ENCODE data around the gene CLEC4A. TPM values are rescaled to one million over a fixed set of nuclear protein-coding genes. Genes with fewer than 3 reads are reported as not detected.
"Not testable (repeated sequence)": the region's sequence is repeated elsewhere in the genome, so short reads cannot be mapped to it uniquely, and the experiment has no call there.

The CLEC4A gene
- total RNA-seq, 4 donors from 2014 or later: 2.7 to 3.5 TPM; not detected in 2

- 72 to 76% methylated on average over 4 of the region's 4 CpGs for WGBS, 2 donors
- Histone ChIP-seq H3K4me3 (replicated peaks in 1 of 3) (no peak overlapping the region), H3K4me1 (no peaks in the 10 kb centered on the region), H3K9me3 (no peaks in the 10 kb centered on the region), H3K36me3 (no peaks in the 10 kb centered on the region), H3K27ac (no peak overlapping the region), H3K27me3 (no peaks in the 10 kb centered on the region)
- intact Hi-C loops (cut with DNase I): no loop called here
- DNase-seq: no peak
- no peak for TF ChIP-seq CTCF (IDR thresholded peaks at IDR 0.05)
- no peak for TF ChIP-seq POLR2A (IDR thresholded peaks at IDR 0.05)
Observed at GRCh38 chr12:8127138-8127537, 3.7 kb downstream of the CLEC4A start.

GRCh38 chr12:8133636-8134397 is 10.4 kb downstream of the CLEC4A start:
- H3K36me3 ChIP-seq; H3K9me3 ChIP-seq; H3K4me3 ChIP-seq (replicated peaks in 1 of 3); DNase-seq; H3K27me3 ChIP-seq; H3K27ac ChIP-seq; H3K4me1 ChIP-seq; intact Hi-C loops (cut with DNase I): not testable (repeated sequence)
- WGBS, 2 donors: 89 to 94% methylated on average over 15 to 16 of the region's 18 CpGs

GRCh38 chr12:8134398-8134930 is 11.0 kb downstream of the CLEC4A start:
- H3K4me3 ChIP-seq (replicated peaks in 1 of 3); H3K27ac ChIP-seq; intact Hi-C loops (cut with DNase I); H3K36me3 ChIP-seq; H3K27me3 ChIP-seq; DNase-seq; H3K9me3 ChIP-seq; H3K4me1 ChIP-seq: not testable (repeated sequence)
- WGBS, 2 donors: 96 to 97% methylated on average over 16 to 23 of the region's 23 CpGs

- intact Hi-C loops (cut with DNase I); H3K36me3 ChIP-seq: not testable (repeated sequence)
- 73% methylated on average over 8 of the region's 8 CpGs for WGBS, 2 donors
Observed at GRCh38 chr12:8141647-8142046, 18.2 kb downstream of the CLEC4A start.

GRCh38 chr12:8143261-8143660 is 19.8 kb downstream of the CLEC4A start:
- Histone ChIP-seq H3K27me3 (no peaks in the 10 kb centered on the region), H3K4me3 (replicated peaks in 1 of 3) (no peak overlapping the region), H3K9me3 (no peaks in the 10 kb centered on the region), H3K36me3 (no peaks in the 10 kb centered on the region), H3K27ac (no peak overlapping the region), H3K4me1 (no peaks in the 10 kb centered on the region)
- intact Hi-C loops (cut with DNase I): no loop called here
- TF ChIP-seq POLR2A (IDR thresholded peaks at IDR 0.05) (no peak), CTCF (IDR thresholded peaks at IDR 0.05) (no peak)
- no peak for DNase-seq

More at GRCh38 chr12:8141647-8142046, 18.2 kb downstream of the CLEC4A start:
- DNase-seq; H3K4me1 ChIP-seq; H3K9me3 ChIP-seq; H3K27ac ChIP-seq; H3K27me3 ChIP-seq; H3K4me3 ChIP-seq (replicated peaks in 1 of 3): not testable (repeated sequence)

GRCh38 chr12:8145754-8146441 is 22.5 kb downstream of the CLEC4A start:
- H3K27ac ChIP-seq: no peak overlapping the region

More at GRCh38 chr12:8145754-8146441, 22.5 kb downstream of the CLEC4A start:
- Histone ChIP-seq H3K9me3 (no peaks in the 10 kb centered on the region), H3K4me1 (no peaks in the 10 kb centered on the region), H3K27me3 (no peaks in the 10 kb centered on the region), H3K36me3 (no peaks in the 10 kb centered on the region), H3K4me3 (replicated peaks in 1 of 3) (no peak overlapping the region)
- intact Hi-C loops (cut with DNase I): no loop called here
- TF ChIP-seq POLR2A (IDR thresholded peaks at IDR 0.05) (no peak), CTCF (IDR thresholded peaks at IDR 0.05) (no peak)
- DNase-seq: peak in 1 of 2 donors; percentile 15
- 43 to 53% methylated on average over 10 to 15 of the region's 19 CpGs for WGBS, 2 donors
